Stimulated activated naive CD8-positive, alpha-beta T cell treated with anti-CD3 and anti-CD28 coated beads, Interleukin-15, Interleukin-2, amounts not matched to agents 100 ng/mL and 50 ng/mL, for 24 hours (primary cell): ENCODE measurements around the gene ENOPH1.
"Not testable (repeated sequence)": the region's sequence is repeated elsewhere in the genome, so short reads cannot be mapped to it uniquely, and the experiment has no call there.

Experiments used
- H3K27ac Mint-ChIP-seq: one replicate; pipeline ENCODE4 v1.8.0; 2021; ENCODE audit warnings: mild to moderate bottlenecking, mixed read lengths
- H3K27me3 Mint-ChIP-seq: one replicate; pipeline ENCODE4 v1.8.0; 2021; ENCODE audit warnings: mixed read lengths
- H3K36me3 Mint-ChIP-seq: one replicate; pipeline ENCODE4 v1.8.0; 2021; ENCODE audit warnings: low read depth, mixed read lengths
- H3K4me1 Mint-ChIP-seq: one replicate; pipeline ENCODE4 v1.8.0; 2021; ENCODE audit warnings: low read depth, mixed read lengths
- H3K4me3 Mint-ChIP-seq: one replicate; pipeline ENCODE4 v1.8.0; 2021; ENCODE audit warnings: mild to moderate bottlenecking, mixed read lengths
- H3K9me3 Mint-ChIP-seq: one replicate; pipeline ENCODE4 v1.8.0; 2021; ENCODE audit warnings: mixed read lengths

Gene ENOPH1

DNA sequence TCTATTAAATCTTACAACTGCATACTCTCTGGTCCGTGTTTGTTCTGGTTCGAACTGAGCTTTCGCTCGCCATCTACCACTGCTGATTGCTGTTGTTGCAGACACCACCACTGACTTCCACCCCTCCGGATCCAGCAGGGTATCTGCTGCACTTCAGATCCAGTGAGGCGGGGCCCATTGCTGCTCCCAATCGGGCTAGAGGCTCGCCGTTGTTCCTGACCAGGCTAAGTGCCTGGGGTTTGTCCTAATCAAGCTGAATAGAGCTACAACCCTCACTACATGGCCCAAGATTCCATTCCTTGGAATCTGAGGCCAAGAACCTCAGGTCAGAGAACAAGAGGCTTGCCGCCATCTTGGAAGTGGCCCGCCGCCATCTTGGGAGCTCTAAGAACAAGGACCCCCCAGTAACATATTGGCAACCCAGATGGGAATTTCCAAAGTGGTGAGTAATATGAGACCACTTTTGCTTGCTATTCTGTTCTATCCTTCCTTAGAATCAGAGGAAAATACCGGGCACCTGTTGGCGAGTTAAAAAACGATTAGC lies 43.3 kb downstream of the ENOPH1 start:
- no peaks in the 10 kb centered on the region for H3K9me3 Mint-ChIP-seq
- peaks cover 5% of the 10 kb centered on the region for H3K36me3 Mint-ChIP-seq
- no peaks in the 10 kb centered on the region for H3K4me1 Mint-ChIP-seq
- H3K4me3 Mint-ChIP-seq, result no peak overlapping the region
- H3K27ac Mint-ChIP-seq, result no peak overlapping the region
- no peaks in the 10 kb centered on the region for H3K27me3 Mint-ChIP-seq

DNA sequence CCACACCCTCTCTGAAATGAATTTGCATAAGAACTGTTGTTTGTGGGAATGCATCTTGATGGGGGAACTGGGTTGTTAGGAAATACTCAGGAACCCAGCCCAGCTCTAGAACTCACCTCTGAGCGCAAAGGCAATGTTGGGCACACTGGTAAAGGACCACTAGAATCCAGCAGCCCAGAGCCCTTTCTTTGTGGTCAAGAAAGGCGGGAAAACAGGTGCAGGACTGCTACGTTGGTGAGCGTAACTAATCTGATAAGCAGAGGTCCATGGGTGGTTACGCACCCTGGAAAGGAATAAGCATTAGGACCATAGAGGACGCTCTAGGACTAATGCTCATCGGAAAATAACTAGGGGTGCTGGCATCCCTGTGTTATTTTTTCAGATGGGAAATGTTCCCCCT lies 45.5 kb downstream of the ENOPH1 start:
- not testable (repeated sequence) for H3K4me3 Mint-ChIP-seq, H3K4me1 Mint-ChIP-seq, H3K27ac Mint-ChIP-seq, H3K9me3 Mint-ChIP-seq, H3K27me3 Mint-ChIP-seq, H3K36me3 Mint-ChIP-seq

DNA sequence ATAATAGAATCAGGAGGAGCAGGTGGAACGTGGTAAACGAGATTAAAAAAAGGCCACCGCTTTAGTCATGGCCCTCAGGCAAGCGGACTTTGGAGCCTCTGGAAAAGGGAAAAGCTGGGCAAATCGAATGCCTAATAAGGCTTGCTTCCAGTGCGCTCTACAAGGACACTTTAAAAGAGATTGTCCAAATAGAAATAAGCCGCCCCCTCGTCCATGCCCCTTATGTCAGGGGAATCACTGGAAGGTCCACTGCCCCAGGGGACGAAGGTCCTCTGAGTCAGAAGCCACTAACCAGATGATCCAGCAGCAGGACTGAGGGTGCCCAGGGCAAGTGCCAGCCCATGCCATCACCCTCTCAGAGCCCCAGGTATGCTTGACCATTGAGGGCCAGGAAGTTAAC lies 47.1 kb downstream of the ENOPH1 start:
- not testable (repeated sequence) for H3K27me3 Mint-ChIP-seq, H3K4me3 Mint-ChIP-seq, H3K4me1 Mint-ChIP-seq, H3K27ac Mint-ChIP-seq, H3K36me3 Mint-ChIP-seq, H3K9me3 Mint-ChIP-seq

DNA sequence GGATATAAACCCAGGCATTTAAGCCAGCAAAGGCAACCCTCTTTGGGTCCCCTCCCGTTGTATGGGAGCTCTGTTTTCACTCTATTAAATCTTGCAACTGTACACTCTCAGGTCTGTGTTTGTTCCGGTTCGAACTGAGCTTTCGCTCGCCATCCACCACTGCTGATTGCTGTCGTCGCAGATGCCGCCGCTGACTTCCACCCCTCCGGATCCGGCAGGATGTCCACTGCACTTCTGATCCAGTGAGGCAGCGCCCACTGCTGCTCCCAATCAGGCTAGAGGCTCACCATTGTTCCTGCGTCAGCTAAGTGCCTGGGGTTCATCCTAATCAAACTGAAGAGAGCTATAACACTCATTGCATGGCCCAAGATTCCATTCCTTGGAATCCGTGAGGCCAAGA lies 49.2 kb downstream of the ENOPH1 start:
- Mint-ChIP-seq H3K36me3 (peaks cover 10% of the 10 kb centered on the region), H3K27ac (no peak overlapping the region), H3K4me3 (no peak overlapping the region), H3K9me3 (no peaks in the 10 kb centered on the region), H3K4me1 (no peaks in the 10 kb centered on the region), H3K27me3 (no peaks in the 10 kb centered on the region)

DNA sequence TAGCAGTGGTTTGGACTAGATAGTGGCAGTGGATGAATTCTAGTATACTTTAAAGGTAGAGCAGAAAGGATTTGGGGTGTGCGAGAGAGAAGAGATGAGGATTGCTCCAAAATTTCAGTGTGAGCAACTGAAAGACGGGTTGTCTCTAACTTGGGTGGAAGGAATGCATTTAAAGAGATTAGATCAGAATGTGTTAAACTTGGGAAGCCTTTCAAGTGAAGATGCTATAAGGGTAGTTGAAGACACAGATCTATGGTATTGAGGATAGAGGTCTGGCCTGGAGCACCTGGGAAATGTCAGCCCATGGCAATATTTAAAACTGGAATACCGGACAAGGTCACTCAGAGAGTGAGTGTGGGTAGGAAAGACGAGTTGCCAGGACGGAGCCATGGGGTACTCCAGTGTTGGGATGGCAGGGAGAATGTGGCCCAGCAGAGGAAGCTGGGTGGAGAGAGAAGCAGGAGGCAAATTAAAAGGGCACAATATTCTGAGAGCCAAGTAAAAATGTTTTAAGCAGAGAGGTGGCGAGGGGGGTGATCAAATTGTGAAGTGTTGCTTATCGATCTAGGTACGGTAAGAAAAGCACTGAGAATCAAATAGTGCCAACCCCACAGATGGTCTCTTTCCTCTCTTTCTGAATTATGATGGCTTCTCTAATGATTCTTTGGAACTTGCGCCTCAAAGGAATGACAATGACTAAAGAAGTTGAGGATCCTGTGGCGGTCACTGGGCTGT lies 50.5 kb downstream of the ENOPH1 start:
- H3K4me3 Mint-ChIP-seq, result no peak overlapping the region
- H3K27ac Mint-ChIP-seq, result no peak overlapping the region
- peaks cover 10% of the 10 kb centered on the region for H3K36me3 Mint-ChIP-seq
- no peaks in the 10 kb centered on the region for H3K9me3 Mint-ChIP-seq
- H3K4me1 Mint-ChIP-seq, result no peaks in the 10 kb centered on the region
- no peaks in the 10 kb centered on the region for H3K27me3 Mint-ChIP-seq

DNA sequence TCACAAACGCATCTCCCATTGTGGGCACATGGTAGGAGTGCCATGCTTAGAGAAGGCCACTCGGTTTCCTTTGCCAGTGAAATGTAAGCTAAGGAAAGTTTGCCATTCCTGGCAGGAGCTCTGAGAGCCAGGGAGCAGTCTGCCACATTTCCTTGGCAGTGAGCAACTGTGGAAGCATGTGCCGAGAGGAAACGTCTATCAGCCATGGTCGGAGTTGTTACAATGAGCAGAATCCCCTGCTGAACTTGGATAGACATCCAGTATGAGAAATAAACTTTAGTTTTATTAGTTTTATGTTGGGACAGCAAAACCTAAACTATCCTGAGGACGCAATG lies 51.1 kb downstream of the ENOPH1 start:
- no peak overlapping the region for H3K27ac Mint-ChIP-seq
- no peaks in the 10 kb centered on the region for H3K9me3 Mint-ChIP-seq
- no peak overlapping the region for H3K4me3 Mint-ChIP-seq
- H3K27me3 Mint-ChIP-seq, result no peaks in the 10 kb centered on the region
- no peaks in the 10 kb centered on the region for H3K4me1 Mint-ChIP-seq
- peaks cover 10% of the 10 kb centered on the region for H3K36me3 Mint-ChIP-seq

DNA sequence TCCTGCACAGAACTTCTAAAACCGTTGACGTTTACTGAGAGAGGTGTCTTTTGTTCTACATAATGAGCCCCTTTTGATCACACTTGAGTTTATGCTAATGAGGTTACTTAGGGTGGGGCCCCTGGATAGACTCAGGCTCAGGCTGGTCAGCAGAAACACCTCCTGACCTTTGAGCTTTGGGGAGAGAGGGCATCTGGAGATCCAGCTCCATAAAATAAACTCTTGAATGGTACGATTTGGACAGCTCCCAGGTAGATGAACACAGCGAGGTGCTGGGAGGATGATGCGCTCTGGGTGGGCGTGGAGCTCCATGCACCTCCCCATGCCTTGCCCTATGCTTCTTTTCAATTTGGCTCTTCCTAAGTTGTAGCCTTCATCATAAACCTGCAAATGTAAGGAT lies 52.0 kb downstream of the ENOPH1 start:
- peaks cover 10% of the 10 kb centered on the region for H3K36me3 Mint-ChIP-seq
- no peaks in the 10 kb centered on the region for H3K4me1 Mint-ChIP-seq
- H3K27me3 Mint-ChIP-seq, result no peaks in the 10 kb centered on the region
- no peak overlapping the region for H3K27ac Mint-ChIP-seq
- no peak overlapping the region for H3K4me3 Mint-ChIP-seq
- no peaks in the 10 kb centered on the region for H3K9me3 Mint-ChIP-seq

DNA sequence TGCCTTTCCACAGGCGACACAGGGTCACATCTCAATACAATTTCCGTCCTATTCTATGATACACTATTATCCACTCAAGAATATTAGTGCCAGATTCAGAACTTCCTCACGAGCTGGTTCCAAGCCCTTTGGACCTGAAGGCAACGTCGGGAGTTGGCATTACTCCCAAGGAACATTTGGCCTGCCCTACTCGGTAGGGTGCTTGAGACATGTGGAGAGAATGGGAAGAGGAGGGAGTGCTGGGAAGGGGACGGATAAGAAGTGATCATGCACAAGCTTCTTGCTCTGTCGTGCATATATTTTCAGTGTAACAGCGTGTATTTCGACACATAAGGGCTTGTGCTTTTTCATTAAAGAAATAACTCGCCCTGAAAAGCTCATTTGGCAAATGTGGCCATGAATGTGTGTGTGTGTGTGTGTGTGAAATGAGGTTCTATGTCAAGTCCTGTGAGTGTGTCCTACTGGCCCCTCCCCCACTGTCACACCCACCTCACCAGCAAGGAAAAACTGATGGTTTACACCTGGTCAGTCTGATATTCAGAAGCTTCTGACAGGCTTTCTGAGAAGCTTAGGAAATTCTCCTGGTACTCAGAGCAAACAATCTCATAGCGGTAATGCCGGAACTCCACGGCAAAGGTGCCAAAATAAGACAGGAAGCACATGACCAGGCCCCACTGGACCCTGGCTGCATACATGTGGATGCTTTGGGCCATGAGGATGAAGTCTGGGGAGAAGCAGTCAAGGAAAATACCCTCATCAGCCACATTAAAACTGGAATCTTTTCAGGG lies 54.8 kb downstream of the ENOPH1 start:
- no peak overlapping the region for H3K27ac Mint-ChIP-seq
- no peaks in the 10 kb centered on the region for H3K4me1 Mint-ChIP-seq
- H3K9me3 Mint-ChIP-seq, result no peaks in the 10 kb centered on the region
- H3K36me3 Mint-ChIP-seq, result peaks cover 10% of the 10 kb centered on the region
- no peaks in the 10 kb centered on the region for H3K27me3 Mint-ChIP-seq
- H3K4me3 Mint-ChIP-seq, result no peak overlapping the region

DNA sequence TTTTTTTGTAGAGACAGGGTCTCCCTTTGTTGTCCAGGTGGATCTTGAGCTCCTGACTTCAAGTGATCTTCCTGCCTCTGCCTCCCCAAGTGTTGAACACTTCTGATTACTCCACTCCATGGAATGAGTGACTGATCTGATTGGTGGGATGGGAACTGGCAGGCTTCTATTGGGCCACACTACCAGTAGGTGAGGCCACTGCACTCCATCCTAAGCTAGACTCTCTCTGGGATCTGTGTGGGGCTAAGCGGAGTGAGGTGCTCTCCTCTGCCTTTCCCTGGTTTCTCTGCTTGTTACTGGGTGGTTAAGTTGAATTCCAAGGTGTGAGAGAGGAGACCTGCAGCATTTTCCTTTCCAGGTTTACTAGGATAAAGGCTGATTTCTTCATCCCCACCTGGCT lies 58.7 kb downstream of the ENOPH1 start:
- Mint-ChIP-seq H3K4me3 (no peak overlapping the region), H3K27me3 (no peaks in the 10 kb centered on the region), H3K4me1 (no peaks in the 10 kb centered on the region), H3K36me3 (peaks cover 3% of the 10 kb centered on the region), H3K27ac (no peak overlapping the region), H3K9me3 (no peaks in the 10 kb centered on the region)

DNA sequence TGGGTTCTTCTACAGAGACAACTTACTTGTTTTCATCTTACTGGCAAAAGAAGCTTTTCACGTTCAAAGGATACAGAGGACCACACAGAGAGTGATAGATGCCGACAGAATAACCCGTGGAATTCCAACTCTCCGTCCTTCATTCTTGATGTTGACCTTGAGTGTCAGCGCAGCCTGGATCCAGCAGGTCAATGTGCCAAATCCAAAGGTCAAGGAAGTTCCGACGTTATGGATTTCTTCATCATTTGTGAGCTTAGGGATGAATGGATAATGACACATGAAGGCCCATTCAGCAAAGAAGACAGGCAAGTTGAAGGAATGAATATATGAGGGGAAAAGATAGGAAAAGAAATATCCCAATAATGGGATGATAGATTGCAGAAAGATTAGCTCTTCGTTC lies 59.6 kb downstream of the ENOPH1 start:
- H3K9me3 Mint-ChIP-seq, result no peaks in the 10 kb centered on the region
- H3K4me1 Mint-ChIP-seq, result no peaks in the 10 kb centered on the region
- no peaks in the 10 kb centered on the region for H3K36me3 Mint-ChIP-seq
- no peak overlapping the region for H3K27ac Mint-ChIP-seq
- H3K4me3 Mint-ChIP-seq, result no peak overlapping the region
- H3K27me3 Mint-ChIP-seq, result no peaks in the 10 kb centered on the region

DNA sequence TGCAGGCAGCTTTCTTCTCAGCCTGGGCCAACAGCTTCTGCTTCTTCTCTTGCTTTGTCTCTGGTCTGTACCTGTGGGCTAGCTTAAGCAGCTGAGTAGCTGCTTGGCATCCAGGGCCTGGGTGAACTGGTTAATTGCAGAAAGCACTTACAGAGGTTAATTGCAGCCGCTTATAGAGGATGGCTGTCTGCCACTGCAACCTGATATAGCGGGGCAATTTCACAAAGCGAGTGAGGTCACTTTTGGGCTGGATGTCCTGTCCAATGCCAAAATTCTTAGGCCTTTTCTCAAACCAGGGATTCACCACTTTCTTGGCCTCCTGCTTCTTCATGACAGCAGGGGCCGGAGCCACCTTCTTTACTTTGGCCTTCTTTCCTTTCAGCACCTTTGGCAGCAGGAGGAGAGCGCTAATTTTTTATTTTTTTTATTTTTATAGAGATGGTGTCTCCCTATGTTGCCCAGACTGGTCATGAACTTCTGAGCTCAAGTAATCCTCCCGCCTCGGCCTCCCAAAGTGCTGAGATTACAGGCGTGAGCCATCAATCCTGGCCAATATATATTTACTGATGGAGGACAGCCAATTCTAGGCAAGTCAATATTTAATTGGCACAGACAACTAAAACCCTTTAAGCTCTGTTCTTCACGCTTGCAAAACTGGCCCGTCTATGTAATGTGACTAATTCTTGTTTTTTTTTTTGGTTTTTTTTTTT lies 61.0 kb downstream of the ENOPH1 start:
- no peaks in the 10 kb centered on the region for H3K9me3 Mint-ChIP-seq
- H3K27me3 Mint-ChIP-seq, result no peaks in the 10 kb centered on the region
- no peaks in the 10 kb centered on the region for H3K4me1 Mint-ChIP-seq
- H3K27ac Mint-ChIP-seq, result no peak overlapping the region
- no peak overlapping the region for H3K4me3 Mint-ChIP-seq
- H3K36me3 Mint-ChIP-seq, result no peaks in the 10 kb centered on the region

DNA sequence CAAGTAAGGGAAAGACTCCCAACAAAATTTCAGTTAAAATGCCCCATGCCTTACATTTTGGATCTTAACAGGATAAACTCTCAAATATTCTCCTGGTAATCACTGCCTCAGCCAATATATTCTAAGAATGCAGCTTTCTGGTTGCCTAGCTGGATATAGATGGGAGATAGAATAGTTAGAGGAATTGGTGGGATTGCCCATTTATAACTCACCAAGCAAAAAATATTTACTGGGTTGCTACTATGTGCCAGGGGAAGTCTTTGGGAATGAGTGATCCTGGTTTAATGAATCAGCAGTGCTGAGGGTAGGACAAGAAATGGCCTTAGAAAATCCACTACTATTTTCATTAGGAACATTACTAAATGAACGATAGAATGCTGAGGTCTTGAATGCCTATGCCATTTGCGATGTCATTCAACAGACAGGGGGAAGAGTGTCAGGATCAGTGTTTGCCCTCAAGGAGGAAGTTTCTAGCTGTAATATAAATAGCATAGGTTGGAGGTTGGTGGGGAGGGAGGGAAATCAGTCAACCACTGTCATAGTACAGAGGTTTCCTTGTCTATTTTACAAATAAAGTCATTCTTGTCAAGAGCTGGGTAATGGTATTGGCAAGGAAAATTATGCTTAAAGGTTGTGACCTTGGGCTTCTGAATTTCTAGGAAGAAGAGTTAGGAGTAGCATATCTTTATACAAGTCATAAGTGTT lies 63.5 kb downstream of the ENOPH1 start:
- H3K27ac Mint-ChIP-seq, result no peak overlapping the region
- H3K4me1 Mint-ChIP-seq, result no peaks in the 10 kb centered on the region
- H3K36me3 Mint-ChIP-seq, result no peaks in the 10 kb centered on the region
- no peaks in the 10 kb centered on the region for H3K27me3 Mint-ChIP-seq
- no peak overlapping the region for H3K4me3 Mint-ChIP-seq
- H3K9me3 Mint-ChIP-seq, result no peaks in the 10 kb centered on the region

DNA sequence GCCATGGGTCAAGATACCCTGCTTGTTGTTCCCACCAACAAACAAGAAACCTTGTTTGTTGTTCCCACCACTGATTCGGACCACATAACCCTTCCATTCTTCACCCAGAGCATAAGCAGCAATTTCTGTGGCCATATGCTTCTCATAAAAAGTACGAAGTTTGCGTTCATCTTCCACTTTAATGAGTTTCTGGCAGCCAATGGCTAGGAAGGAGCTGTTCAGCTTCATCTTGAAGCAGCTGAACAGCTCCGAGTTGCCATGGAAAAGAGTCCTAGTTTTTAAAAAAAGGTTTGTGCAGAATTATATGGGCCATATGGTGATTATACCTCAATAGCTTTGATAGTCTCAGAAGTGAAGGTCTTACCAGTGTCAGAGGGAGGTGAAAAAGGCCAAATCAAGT lies 65.3 kb downstream of the ENOPH1 start:
- H3K36me3 Mint-ChIP-seq, result no peaks in the 10 kb centered on the region
- H3K4me3 Mint-ChIP-seq, result no peak overlapping the region
- no peaks in the 10 kb centered on the region for H3K4me1 Mint-ChIP-seq
- H3K27me3 Mint-ChIP-seq, result no peaks in the 10 kb centered on the region
- no peak overlapping the region for H3K27ac Mint-ChIP-seq
- no peaks in the 10 kb centered on the region for H3K9me3 Mint-ChIP-seq

DNA sequence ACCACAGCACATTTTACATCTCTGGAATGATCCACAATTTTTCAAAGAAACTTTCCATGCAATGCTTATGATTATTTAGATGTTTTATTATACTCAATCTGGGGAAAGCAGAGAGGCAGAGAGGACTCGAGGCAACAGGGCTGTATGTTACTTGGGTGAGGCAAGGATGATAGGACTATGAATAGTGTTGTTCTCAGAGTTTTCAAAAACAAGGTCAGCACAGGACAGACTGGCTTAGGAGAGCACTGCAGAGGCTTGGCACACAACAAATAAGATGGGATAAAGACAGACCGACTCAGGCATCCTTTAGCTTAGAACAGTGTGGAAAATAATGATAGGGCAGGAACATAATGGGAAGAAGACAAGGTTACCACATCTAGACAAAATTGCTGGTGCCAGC lies 66.0 kb downstream of the ENOPH1 start:
- Mint-ChIP-seq H3K4me1 (no peaks in the 10 kb centered on the region), H3K4me3 (no peak overlapping the region), H3K9me3 (no peaks in the 10 kb centered on the region), H3K27ac (no peak overlapping the region), H3K27me3 (no peaks in the 10 kb centered on the region), H3K36me3 (no peaks in the 10 kb centered on the region)
